Measurements from ENCODE around the gene LRPPRC.

LRPPRC gene

DNA sequence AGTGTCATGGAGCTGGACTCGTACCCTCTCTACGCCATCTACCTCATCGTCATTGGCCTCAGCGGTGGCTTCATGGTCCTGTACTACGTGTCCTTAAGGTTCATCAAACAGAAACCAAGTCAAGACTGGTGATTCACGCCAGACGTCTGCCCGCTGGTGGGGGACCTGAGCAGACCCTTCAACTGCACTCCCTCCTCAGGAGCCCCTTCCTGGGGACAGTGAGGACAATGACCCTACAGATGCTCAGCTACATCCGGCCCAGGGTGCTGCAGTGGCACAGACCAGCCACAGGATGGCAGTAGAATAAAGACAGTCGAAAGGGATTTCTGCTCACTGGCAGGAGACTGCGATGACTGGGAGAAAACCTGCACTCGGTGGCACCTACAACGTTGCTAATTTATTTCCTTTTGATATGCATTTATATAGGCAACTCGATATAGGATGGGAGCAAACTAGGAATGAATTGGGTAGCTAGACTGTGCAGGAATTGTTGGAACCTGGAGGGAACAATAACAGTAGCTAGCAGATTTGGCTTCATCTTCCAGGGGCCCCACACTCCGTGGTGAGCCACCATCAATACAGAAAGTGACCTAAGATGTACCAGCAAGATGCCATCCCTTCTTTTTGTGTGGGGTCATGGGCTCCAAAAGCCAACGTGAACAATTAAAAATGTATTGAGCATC lies 117.9 kb downstream of the LRPPRC start:
- in situ Hi-C loops (cut with HindIII; ENCODE audit: low sequenced_read_pairs): no loop called here

DNA sequence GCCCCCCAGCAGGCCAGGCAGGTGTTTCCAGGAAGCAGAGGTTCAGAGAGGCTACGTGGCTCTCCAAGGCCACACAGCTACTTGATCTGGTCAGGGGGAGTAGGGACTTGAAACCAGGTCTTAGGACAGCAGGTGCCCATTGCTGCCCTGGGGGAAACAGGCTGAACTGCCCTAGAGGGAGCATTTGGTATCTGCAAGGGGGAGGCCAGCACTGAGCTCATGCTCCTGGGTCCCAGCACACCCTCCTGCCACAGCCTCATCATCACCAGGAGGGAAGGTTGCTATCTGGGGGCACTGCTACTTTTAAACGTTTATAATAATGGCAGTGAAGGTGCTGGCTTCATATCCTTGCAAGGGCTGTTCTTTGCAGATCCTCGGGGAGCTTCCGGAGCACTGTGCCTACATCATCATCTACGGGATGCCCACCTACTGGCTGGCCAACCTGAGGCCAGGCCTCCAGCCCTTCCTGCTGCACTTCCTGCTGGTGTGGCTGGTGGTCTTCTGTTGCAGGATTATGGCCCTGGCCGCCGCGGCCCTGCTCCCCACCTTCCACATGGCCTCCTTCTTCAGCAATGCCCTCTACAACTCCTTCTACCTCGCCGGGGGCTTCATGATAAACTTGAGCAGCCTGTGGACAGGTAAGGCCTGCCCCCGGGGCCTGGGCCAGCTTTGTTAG lies 120.9 kb downstream of the LRPPRC start:
- in situ Hi-C loops (cut with HindIII; ENCODE audit: low sequenced_read_pairs): no loop called here

DNA sequence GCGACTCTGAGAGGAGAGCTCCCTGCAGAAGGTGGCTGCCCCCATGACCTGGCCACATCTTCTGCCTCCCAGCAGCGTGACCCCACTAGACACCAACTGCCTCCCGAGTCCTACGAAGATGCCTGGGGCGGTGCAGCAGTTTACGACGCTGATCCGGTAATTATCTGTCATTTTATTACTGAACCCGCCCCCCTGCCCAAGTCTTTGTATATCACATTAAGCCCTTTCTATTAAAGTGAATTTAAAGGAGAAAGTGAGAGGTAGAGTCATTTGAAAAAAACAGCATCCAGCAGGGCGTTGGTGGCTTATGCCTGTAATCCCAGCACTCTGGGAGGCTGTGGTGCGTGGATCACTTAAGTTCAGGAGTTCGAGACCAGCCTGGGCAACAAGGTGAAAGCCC lies 123.6 kb downstream of the LRPPRC start:
- in situ Hi-C loops (cut with HindIII; ENCODE audit: low sequenced_read_pairs): no loop called here

DNA sequence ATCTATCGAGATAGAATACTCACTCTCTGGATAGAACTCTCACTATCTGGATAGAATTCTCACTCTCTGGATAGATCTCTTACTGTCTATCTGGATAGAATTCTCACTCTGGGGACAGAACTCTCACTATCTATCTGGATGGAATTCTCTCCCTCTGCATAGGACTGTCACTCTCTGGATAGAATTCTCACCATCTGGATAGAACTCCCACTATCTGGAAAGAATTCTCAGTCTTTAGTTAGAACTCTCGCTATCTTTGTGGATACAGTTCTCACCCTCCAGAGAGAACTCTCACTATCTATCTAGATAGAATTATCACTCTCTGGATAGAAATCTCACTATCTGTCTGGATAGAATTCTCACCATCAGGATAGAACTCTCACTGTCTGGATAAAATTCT lies 140.5 kb downstream of the LRPPRC start:
- in situ Hi-C loops (cut with HindIII; ENCODE audit: low sequenced_read_pairs): no loop called here

DNA sequence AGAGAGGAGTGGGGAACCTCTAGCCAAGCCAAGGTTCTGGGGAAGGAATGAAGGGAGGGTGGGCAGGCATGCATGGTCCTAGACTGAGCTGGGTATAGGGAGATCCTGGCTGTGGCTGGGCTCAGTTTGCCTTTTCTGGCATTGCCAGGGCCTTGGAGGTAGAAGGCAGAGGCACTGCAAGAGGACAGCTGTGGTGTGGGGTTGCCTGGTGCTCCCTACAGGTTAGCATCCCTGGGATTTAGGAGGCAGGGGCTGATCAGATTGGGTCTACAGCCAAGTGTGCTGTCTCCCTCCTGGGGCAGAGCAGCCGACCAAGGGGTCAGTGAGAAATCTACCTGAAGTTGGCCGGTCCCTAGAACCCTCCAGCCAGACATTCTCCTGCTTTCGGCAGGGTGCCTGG lies 141.1 kb downstream of the LRPPRC start:
- in situ Hi-C loops (cut with HindIII; ENCODE audit: low sequenced_read_pairs): loop anchor here (5.0 kb wide), 1 partner anchor 38 kb away; no protein-coding TSS in a partner anchor

DNA sequence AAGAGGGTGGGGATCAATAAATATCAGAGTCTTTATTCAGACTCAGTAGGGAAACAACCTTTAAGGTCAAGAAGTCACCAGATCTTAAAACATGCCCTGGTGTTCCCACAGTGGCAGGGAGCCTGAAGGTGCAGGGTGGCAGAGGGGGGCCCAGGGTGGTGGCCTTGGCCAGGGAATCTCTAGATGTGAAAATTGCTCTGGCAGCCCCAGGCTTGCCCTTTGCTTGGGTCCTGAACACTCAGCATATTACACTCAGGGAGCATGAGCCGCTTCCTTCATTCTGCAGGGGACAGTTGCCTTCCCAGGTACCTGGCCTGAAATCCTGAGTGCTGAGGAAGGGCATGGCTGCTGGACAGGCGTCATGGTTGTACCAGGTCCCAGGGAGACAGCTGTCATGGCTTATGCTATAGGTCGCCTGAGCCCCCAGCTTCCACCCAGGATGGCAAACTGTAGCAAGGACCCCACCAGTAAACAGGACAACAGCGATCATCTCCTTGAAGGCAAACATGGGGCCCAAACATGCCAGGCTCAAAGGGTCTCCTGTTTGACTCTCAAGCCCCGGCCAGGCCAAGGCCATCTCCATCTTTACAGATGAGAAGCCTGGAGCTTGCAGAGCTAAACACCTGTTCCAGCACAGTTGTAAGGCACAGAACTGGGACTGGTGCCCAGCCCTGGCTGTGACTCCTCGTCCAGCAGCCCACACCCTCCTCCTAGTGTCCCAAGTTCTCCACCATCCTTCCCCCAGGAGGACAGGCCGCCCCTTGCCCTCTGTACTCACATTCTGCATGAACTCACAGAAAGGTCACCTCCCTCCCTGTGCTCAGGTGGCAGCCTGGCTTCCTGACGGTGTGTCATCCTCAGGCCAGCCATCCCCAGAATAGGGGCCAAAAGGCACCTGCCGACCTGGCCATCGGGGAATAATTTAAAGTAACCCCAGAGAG lies 142.4 kb downstream of the LRPPRC start:
- in situ Hi-C loops (cut with HindIII; ENCODE audit: low sequenced_read_pairs): loop anchor here (5.0 kb wide), 1 partner anchor 39 kb away; no protein-coding TSS in a partner anchor

DNA sequence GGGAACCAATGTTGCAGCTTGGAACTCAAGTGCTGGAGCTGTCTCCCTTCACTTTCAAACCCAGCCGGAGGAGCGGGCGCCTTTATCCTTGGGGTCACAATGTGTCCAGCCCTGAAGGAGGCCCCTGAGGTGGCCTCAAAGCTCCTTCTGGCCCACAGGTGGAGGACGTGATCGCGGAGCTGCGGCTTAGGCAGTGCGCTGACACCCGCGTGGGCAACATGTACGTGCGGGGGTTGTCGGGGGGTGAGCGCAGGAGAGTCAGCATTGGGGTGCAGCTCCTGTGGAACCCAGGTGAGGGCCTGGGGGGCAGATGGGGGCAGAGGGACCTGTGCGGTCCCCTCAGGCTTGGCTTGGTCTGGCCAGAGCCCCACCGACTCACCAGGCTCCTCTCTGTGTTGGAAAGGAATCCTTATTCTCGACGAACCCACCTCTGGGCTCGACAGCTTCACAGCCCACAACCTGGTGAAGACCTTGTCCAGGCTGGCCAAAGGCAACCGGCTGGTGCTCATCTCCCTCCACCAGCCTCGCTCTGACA lies 143.5 kb downstream of the LRPPRC start:
- in situ Hi-C loops (cut with HindIII; ENCODE audit: low sequenced_read_pairs): loop anchor here (5.0 kb wide), 1 partner anchor 40 kb away; no protein-coding TSS in a partner anchor

DNA sequence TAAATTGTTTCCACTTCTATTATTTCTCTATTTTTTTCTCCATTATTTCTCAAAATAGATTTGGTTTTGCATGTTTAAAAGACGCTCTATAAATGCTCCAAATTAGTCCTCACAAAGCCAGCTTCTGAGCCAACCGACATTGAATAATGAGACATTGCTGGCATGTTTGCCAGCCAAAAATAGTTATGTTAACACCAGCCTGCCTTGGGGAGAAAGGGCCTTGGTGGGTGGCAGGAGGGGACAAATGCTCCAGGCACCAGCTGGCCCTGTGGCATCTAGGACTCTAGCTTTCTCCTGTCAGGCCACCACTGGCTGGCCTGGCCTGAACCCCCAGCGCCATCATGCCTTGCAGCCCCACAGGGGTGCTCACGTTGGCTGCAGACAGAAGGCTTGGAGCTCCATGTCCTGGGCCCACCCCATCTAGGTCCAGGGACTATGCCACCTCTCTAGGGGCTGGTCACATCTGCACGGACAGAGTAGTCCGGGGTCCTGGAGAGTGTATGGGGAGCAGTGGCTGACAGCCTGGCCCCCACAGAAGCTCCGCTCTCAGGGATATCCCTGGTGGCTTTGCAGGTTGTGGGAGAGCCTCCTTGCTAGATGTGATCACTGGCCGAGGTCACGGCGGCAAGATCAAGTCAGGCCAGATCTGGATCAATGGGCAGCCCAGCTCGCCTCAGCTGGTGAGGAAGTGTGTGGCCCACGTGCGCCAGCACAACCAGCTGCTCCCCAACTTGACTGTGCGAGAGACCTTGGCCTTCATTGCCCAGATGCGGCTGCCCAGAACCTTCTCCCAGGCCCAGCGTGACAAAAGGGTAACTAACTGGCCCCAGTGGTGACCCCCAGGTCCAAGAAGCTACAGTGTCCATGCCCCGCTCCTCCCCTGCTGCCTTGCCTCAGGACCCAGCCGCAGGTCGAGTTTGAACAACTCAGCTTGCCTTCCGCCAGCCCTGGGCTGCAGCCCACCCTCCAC lies 144.5 kb downstream of the LRPPRC start:
- in situ Hi-C loops (cut with HindIII; ENCODE audit: low sequenced_read_pairs): loop anchor here (5.0 kb wide), 1 partner anchor 41 kb away; no protein-coding TSS in a partner anchor

DNA sequence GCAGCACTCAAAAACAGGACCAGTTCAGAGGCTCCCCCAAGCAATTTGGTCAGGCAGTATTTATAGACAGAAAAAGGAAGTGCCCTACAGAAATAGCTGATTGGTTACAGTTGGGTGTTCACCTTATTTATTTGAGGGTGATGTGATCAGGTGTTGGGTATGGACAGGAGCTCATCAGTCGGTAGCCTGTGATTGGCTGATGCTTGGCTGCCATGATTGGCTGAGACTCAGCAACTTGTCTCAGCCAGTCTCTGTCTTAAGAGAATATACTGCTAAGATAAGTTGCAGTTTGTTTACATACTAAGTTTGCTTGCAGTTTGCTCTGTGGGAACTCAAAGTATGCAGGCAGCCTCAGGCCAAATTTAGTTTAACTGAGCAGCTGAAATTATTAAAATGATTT lies 147.6 kb downstream of the LRPPRC start:
- in situ Hi-C loops (cut with HindIII; ENCODE audit: low sequenced_read_pairs): no loop called here

DNA sequence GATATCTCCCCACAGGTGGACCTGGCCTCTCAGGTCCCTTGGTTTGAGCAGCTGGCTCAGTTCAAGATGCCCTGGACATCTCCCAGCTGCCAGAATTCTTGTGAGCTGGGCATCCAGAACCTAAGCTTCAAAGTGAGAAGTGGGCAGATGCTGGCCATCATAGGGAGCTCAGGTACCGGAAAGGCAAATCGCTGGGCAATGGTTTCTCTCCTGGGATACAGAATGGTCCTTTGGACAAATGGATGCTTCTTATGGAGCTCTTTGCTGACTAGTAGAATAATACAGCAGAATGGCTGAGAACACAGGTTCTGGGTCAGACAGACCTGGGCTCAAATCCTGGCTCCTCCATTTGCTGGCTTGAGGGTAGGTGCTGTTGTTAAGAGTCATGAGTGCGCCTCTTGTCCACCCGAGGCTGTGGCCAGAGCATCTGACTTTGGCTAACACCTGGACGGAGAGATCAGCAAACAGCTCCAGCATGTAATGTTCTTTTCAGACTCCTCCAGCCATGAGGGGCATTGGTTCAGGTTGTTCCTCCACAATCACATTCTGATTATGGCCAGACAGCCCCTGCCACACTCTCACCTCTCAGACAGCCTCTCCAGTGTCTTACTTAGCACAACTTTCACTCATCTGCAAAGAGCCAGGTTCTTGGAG lies 149.5 kb downstream of the LRPPRC start:
- in situ Hi-C loops (cut with HindIII; ENCODE audit: low sequenced_read_pairs): no loop called here

DNA sequence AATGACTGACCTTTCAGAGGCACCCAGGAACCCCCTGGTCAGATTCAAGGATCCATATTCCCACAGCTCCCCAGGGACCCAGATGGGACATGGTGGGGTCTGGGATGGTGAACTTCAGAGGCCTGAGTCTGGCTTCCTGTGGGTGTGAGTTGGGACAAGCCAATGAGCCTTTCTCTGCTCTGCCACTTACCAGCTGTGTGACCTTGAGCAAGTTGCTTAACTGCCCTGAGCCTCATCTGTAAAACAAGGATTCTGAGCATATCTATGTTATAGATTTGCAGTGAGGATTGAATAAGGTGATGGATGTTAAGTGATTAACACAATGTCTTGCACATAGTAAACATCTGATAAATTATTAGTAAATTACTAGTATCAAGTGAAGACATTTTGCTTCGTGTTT lies 150.6 kb downstream of the LRPPRC start:
- in situ Hi-C loops (cut with HindIII; ENCODE audit: low sequenced_read_pairs): no loop called here

DNA sequence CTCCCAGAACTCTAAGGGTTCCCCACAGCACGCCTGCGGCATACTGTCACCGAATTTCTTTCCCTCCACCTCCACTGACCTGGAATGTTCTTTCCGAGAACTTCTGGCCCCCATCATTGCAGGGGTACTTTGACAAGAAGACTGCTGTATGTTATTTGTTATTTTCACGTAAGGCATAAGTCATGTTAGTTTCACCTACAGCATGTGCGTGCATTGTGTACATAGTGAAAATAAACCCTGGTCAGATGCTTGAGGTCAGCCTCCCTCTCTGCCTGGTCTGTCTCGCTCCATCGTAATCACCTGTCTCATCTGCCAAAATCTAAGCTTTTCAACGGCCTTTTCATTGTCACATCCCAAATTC lies 152.9 kb downstream of the LRPPRC start:
- in situ Hi-C loops (cut with HindIII; ENCODE audit: low sequenced_read_pairs): no loop called here

DNA sequence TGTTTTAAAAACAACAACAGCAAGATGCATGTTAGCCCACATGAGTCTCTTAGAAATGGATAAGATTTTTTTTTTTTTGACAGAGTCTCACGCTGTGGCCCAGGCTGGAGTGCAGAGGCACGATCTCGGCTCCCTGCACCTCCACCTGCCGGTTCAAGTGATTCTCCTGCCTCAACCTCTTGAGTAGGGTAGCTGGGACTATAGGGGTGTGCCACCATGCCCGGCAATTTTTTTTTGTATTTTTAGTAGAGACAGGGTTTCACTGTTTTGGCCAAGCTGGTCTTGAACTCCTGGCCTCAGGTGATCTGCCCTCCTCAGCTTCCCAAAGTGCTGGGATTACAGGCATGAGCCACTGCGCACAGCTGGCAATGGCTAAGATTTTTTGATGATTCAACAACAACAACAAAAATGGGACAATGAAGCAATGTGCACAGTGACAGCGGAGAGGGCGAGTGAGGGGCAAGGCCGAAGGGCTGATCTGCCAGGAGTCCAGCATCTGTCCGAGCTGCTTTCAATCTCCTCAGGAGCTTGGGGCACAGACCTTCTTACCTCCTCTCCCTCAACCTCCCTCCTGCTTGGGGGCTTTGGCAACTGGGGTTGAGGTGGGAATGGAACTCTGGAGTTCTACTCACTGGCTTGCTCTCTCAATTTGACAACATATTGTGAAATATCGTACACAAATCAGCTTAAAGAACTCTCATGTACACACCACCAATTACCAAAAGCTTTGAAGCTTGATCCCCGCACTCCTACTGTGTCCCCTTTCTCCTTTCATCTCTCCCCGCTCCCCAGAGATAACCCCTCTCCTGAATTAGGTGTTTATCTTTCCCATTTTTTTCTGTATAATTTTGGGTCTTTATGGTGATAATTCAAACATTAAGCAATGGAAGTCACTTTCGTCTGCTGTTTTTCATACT lies 153.6 kb downstream of the LRPPRC start:
- in situ Hi-C loops (cut with HindIII; ENCODE audit: low sequenced_read_pairs): no loop called here

DNA sequence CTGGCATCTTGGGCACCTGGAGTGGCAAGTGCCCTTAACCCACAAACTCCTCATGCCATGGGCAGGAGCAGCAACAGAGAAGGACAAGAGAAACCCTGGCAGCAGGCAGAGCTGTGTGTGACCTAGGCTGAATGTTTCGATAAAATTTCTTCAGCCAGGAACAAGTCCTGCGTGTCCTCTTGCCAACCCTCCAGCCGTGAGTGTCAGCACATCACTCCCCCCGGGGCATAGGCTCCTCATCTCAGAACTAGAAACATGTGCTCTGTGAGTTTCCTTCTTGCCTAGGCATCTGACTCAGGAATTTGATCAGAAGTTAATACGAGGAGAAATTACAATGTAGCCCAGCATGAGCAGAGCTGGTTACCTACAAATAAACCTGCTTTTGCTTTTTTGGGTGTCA lies 154.8 kb downstream of the LRPPRC start:
- in situ Hi-C loops (cut with HindIII; ENCODE audit: low sequenced_read_pairs): no loop called here

DNA sequence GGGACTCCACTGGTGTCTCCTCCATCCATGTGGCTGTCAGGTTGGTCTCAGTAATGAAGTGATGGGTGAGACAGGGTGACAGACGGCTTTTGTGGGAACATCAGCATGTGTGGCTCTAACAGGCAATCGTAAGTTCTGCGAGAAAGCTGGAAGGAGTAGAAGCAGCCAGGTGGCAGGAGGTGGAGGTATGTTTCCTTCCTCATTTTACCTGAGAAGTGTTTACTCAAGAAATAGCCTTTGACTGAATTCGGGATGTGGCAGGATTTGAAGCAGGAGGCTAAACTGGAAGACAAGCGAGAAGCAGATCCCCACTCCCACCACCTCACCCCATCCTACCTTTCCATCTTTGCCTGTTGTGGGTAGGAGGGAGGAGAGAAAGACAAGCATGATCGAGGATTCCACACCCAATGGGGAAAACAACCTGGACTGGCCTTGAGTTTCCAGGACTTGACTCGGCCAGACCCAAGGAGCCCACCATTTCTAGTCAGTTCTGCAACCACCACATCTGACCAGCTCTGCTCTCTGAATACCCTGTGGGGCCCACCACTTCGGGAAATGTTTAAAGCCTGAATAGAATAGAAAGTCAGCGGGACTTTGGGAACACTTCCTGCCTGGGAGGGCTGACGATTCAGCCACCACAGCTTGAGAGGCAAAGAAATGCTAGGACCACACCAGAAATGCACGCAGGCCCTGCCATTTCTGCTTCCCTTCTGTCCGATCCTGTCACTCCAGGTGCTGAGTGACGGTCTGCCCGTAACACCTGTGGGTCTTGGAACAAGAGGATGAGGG lies 155.8 kb downstream of the LRPPRC start:
- in situ Hi-C loops (cut with HindIII; ENCODE audit: low sequenced_read_pairs): no loop called here

DNA sequence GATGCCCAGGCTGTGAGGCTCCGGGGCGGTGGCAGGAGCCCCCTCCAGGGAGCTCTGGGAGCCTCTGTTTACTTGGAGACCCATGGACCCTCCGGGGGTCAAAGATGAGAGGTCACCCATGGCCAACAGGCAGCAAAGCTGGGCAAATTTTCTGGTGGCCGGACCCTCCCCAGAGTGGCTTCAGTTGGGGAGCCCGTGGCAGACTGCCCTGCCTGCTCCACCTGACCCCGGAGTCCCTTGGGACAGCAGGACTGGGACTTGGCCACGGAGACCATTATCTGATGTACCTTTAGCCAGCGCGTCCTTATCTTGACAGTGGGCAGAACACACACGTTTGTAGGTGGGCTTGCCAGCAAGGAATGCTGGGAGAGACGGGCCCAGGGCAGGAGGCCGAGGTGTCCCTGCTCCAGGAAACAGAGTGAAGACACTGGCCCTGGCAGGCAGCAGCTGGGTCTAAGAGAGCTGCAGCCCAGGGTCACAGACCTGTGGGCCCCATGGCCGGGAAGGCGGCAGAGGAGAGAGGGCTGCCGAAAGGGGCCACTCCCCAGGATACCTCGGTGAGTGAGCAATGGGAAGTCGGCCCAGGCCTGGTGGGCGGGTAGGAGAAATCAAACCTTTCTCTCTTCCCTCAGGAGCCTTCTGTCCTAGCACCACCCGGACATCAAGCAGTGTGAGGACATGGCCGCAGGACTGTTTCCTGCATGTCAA lies 157.1 kb downstream of the LRPPRC start, which contains the start of the genes ABCG5 and ABCG8:
TSS of gene ABCG5 (minus strand) at position 280 of the 708 bp plus-strand sequence. CDS start at position 120, 160 bp downstream.
TSS of gene ABCG8 (plus strand) at position 412 of the 708 bp plus-strand sequence. CDS start at position 495, 83 bp downstream.
- in situ Hi-C loops (cut with HindIII; ENCODE audit: low sequenced_read_pairs): no loop called here

Data from endothelial cell of hepatic sinusoid (primary cell).